GM12801 (cell line): ENCODE results near the gene SMOC2.

Source experiments
- TF ChIP-seq, protein P1 (sequence below): IDR thresholded peaks from one replicate; pipeline ENCODE4 v1.5.1; 2011; ENCODE audit warnings: control low read depth; ENCODE audit not compliant: insufficient read length; ENCODE audit errors: extremely low read depth

Gene SMOC2

GRCh38 chr6:168570211-168570610, 129.2 kb downstream of the SMOC2 start:
- TF ChIP-seq, protein P1, sequence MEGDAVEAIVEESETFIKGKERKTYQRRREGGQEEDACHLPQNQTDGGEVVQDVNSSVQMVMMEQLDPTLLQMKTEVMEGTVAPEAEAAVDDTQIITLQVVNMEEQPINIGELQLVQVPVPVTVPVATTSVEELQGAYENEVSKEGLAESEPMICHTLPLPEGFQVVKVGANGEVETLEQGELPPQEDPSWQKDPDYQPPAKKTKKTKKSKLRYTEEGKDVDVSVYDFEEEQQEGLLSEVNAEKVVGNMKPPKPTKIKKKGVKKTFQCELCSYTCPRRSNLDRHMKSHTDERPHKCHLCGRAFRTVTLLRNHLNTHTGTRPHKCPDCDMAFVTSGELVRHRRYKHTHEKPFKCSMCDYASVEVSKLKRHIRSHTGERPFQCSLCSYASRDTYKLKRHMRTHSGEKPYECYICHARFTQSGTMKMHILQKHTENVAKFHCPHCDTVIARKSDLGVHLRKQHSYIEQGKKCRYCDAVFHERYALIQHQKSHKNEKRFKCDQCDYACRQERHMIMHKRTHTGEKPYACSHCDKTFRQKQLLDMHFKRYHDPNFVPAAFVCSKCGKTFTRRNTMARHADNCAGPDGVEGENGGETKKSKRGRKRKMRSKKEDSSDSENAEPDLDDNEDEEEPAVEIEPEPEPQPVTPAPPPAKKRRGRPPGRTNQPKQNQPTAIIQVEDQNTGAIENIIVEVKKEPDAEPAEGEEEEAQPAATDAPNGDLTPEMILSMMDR = no peak

- TF ChIP-seq, protein P1 = no peak
These were observed 130.3 kb downstream of the SMOC2 start for GRCh38 chr6:168571268-168571667.

GRCh38 chr6:168574075-168574698, 133.2 kb downstream of the SMOC2 start:
- TF ChIP-seq, protein P1 = no peak

GRCh38 chr6:168574699-168575195, 133.8 kb downstream of the SMOC2 start:
- TF ChIP-seq, protein P1 = no peak

DNA sequence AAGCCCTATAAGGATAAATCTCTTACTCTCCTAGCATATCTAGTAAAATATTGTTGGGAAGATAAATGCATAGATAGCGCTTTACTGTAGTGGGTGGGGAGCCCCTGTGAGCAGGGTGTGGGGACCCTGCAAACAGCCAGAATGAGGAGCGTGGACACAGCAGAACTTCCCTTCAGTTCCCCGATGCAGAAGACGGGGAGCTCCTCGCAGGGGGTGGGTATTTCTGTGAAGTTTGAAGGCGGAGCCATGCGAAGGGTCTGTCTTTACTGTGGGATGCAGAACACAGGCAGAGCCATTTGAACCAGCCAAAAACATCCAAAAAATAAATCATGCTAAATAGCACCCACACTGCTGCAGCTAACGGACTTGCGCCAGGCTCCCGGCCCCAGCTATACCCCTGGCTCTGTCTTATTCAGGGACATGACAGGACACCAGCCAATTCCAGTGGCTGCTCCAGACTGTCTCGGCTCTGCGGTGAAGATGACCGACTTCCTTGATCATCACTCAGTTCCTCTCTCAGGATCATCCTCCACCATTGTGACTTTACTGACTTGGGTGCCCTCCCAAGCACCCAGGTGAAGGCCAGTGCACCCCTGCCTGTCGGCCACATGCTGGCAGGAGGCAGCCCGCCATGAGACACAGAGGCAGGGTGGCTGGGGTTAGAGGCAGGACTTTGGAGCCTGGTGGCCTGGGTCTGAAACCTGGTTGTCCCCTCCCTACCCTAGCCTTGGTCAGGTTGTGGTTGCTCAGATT, 134.5 kb downstream of the SMOC2 start:
- TF ChIP-seq, protein P1 = no peak

DNA sequence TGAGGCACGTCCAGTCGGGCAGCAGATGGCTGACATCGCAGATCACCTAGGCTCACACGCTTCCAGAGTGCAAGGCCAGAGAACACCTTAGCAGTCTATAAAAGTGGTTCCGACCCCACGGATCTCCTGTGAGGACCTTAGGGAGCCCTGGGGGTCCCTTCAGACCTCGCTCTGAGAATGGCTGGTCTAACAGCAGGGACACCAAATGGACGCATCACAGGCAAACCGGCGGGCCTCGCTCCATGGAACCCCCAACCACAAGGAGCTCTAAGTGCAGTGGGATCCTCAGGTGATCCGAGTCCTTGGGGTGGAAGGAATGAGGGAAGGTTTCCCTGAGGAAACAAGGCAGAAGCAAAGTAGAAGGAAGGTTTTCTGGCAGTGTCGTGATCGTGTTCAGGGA, 135.4 kb downstream of the SMOC2 start:
- TF ChIP-seq, protein P1 = no peak

- TF ChIP-seq, protein P1 = no peak
These were observed 136.5 kb downstream of the SMOC2 start for GRCh38 chr6:168577496-168577895.
